Right cardiac atrium (tissue), 5 donors: ENCODE data around the gene SLC25A26. TPM values are rescaled to one million over a fixed set of nuclear protein-coding genes. Genes with fewer than 3 reads are reported as not detected.

Experiments
- ATAC-seq, 2 donors: fragments of 200-7000 bp; cut with Tn5 transposase; one replicate each; pipeline versions ENCODE4 v1.8.0 to v1.9.1; 2020; ENCODE audit warnings: moderate library complexity in 2 of 2, mild to moderate bottlenecking in 1 of 2
- DNase-seq, 3 donors: peaks; one replicate each; pipeline ENCODE4 v3.0.0-alpha.2; 2020
- H3K27ac ChIP-seq: one replicate; pipeline ENCODE4 v1.5.1; 2013; ENCODE audit warnings: mild to moderate bottlenecking, low read length, control low read depth, moderate library complexity
- H3K27me3 ChIP-seq: one replicate; pipeline ENCODE4 v1.6.1; 2013; ENCODE audit not compliant: control insufficient read depth, insufficient read depth
- H3K4me1 ChIP-seq: one replicate; pipeline ENCODE4 v1.6.1; 2013; ENCODE audit warnings: low read length; ENCODE audit not compliant: control insufficient read depth, insufficient read depth
- H3K4me3 ChIP-seq: one replicate; pipeline ENCODE4 v1.5.1; 2013; ENCODE audit warnings: low read length, control low read depth
- H3K9me3 ChIP-seq: one replicate; pipeline ENCODE4 v1.6.1; 2013; ENCODE audit warnings: low read length; ENCODE audit not compliant: control insufficient read depth
- WGBS: extraction: QIAGEN DNeasy Blood & Tissue Kit; methylation state at CpG from one replicate; pipeline ENCODE4 v1.1.7; 2013; 5-methylcytosine and 5-hydroxymethylcytosine counted together
- intact Hi-C, 4 donors: fragments of 100-400 bp; cut with DNase I; formaldehyde crosslinking; loops; one replicate each; pipeline versions ENCODE4 v1.11.0 to v1.14.0; 2022 to 2023
- polyA plus RNA-seq: library from polyadenylated mRNA; stranded (reverse); fragments of 200-250 nt; gene quantifications from one replicate; pipeline ENCODE4 v1.2.3, GENCODE V29; 2013
- total RNA-seq, 4 donors: library from RNA; stranded (reverse); fragmentation: NEBNext Ultra II Directional; extraction: Animal tissue kit (Norgen Biotek cat#: 25700); gene quantifications; one replicate each; pipeline ENCODE4 v1.2.1, GENCODE V29; 2021
- donor health status: healthy with polysubstance abuse.
- donor health status: DM: no; HTN: yes; CAD: no.
- donor health status: DM: no; HTN: no; CAD: no.
- donor health status: DM: no; HTN: yes; CAD: no; lungs with severe emphysema.
- donor health status: DM: yes; HTN: yes; CAD: no.

Gene SLC25A26
- total and polyA plus RNA-seq, 5 donors = 23.9 to 39.4 (median 28.4) TPM

- H3K9me3 ChIP-seq = no peaks in the 10 kb centered on the region
- no peak overlapping the region for H3K4me3 ChIP-seq
- ATAC-seq = peak; percentile 82 to 91
- DNase-seq = peak; percentile 60 to 83 (median 82)
- intact Hi-C loops = loop anchor here in 3 of 4 donors (5.0 to 10.0 kb wide), 2 partner anchors 85 to 93 kb away; no protein-coding TSS in a partner anchor
- H3K27me3 ChIP-seq = no peaks in the 10 kb centered on the region
- peak overlapping the region; percentile 81 for H3K27ac ChIP-seq
- peaks cover under 1% of the 10 kb centered on the region for H3K4me1 ChIP-seq
- WGBS = 66% methylated on average over 7 of the region's 7 CpGs
These were observed 149.4 kb downstream of the SLC25A26 start for GRCh38 chr3:66370179-66370578.

GRCh38 chr3:66371432-66371831 is 150.6 kb downstream of the SLC25A26 start:
- intact Hi-C loops = loop anchor here in 3 of 4 donors (5.0 to 10.0 kb wide), 2 partner anchors 87 to 94 kb away; no protein-coding TSS in a partner anchor
- DNase-seq = peak in 1 of 3 donors; percentile 56
- 71% methylated on average over 7 of the region's 7 CpGs for WGBS

GRCh38 chr3:66372681-66373350 is 152.0 kb downstream of the SLC25A26 start:
- Histone ChIP-seq H3K27me3 (no peaks in the 10 kb centered on the region), H3K9me3 (no peaks in the 10 kb centered on the region), H3K4me3 (no peak overlapping the region), H3K27ac (no peak overlapping the region), H3K4me1 (no peaks in the 10 kb centered on the region)
- 66% methylated on average over 18 of the region's 18 CpGs for WGBS
- ATAC-seq (peak; percentile 59 to 71), DNase-seq (peak; percentile 42 to 77 (median 76))
- intact Hi-C loops = loop anchor here in 3 of 4 donors (5.0 to 10.0 kb wide), 2 partner anchors 88 to 96 kb away; no protein-coding TSS in a partner anchor

More at GRCh38 chr3:66371432-66371831, 150.6 kb downstream of the SLC25A26 start:
- Histone ChIP-seq H3K9me3 (no peaks in the 10 kb centered on the region), H3K27me3 (no peaks in the 10 kb centered on the region), H3K4me1 (no peaks in the 10 kb centered on the region), H3K27ac (peak overlapping the region; percentile 85), H3K4me3 (no peak overlapping the region)
- peak; percentile 59 to 64 for ATAC-seq

- DNase-seq (no peak), ATAC-seq (peak in 1 of 2 donors; percentile 29)
- H3K4me3 ChIP-seq = no peak overlapping the region
- WGBS = 63% methylated on average over 2 of the region's 2 CpGs
- H3K27ac ChIP-seq = no peak overlapping the region
- no peaks in the 10 kb centered on the region for H3K27me3 ChIP-seq
- intact Hi-C loops = loop anchor here in 1 of 4 donors (10.0 kb wide), 1 partner anchor 92 kb away; no protein-coding TSS in a partner anchor
- no peaks in the 10 kb centered on the region for H3K9me3 ChIP-seq
- no peaks in the 10 kb centered on the region for H3K4me1 ChIP-seq
These were observed 155.8 kb downstream of the SLC25A26 start for GRCh38 chr3:66376568-66376967.

GRCh38 chr3:66377800-66378199 is 157.0 kb downstream of the SLC25A26 start:
- no peaks in the 10 kb centered on the region for H3K4me1 ChIP-seq
- H3K27me3 ChIP-seq = no peaks in the 10 kb centered on the region
- H3K4me3 ChIP-seq = no peak overlapping the region
- intact Hi-C loops = loop anchor here in 1 of 4 donors (10.0 kb wide), 1 partner anchor 93 kb away; no protein-coding TSS in a partner anchor
- H3K27ac ChIP-seq = no peak overlapping the region
- H3K9me3 ChIP-seq = no peaks in the 10 kb centered on the region
- DNase-seq = no peak
- ATAC-seq = no peak
- 92% methylated on average over 5 of the region's 5 CpGs for WGBS

- Histone ChIP-seq H3K27me3 (no peaks in the 10 kb centered on the region), H3K9me3 (no peaks in the 10 kb centered on the region), H3K27ac (no peak overlapping the region), H3K4me1 (no peaks in the 10 kb centered on the region), H3K4me3 (no peak overlapping the region)
- DNase-seq = no peak
- WGBS = 77% methylated on average over 5 of the region's 5 CpGs
- intact Hi-C loops = loop anchor here in 1 of 4 donors (10.0 kb wide), 1 partner anchor 93 kb away; no protein-coding TSS in a partner anchor
- no peak for ATAC-seq
These were observed 157.5 kb downstream of the SLC25A26 start for GRCh38 chr3:66378256-66378655.

GRCh38 chr3:66379565-66379964 is 158.8 kb downstream of the SLC25A26 start:
- H3K4me1 ChIP-seq = no peaks in the 10 kb centered on the region
- no peaks in the 10 kb centered on the region for H3K9me3 ChIP-seq
- no peak for DNase-seq
- no peak overlapping the region for H3K4me3 ChIP-seq
- H3K27ac ChIP-seq = no peak overlapping the region
- 97% methylated on average over 9 of the region's 9 CpGs for WGBS
- intact Hi-C loops = loop anchor here in 1 of 4 donors (10.0 kb wide), 1 partner anchor 95 kb away; no protein-coding TSS in a partner anchor
- H3K27me3 ChIP-seq = no peaks in the 10 kb centered on the region
- no peak for ATAC-seq

- no peak for ATAC-seq
- H3K9me3 ChIP-seq = no peaks in the 10 kb centered on the region
- no peaks in the 10 kb centered on the region for H3K27me3 ChIP-seq
- H3K4me3 ChIP-seq = no peak overlapping the region
- no peak for DNase-seq
- H3K4me1 ChIP-seq = no peaks in the 10 kb centered on the region
- WGBS = 96% methylated on average over 26 of the region's 26 CpGs
- intact Hi-C loops = no loop called here
- no peak overlapping the region for H3K27ac ChIP-seq
These were observed 159.6 kb downstream of the SLC25A26 start for GRCh38 chr3:66380200-66380932.

- H3K27ac ChIP-seq = no peak overlapping the region
- H3K27me3 ChIP-seq = no peaks in the 10 kb centered on the region
- H3K4me1 ChIP-seq = no peaks in the 10 kb centered on the region
- H3K9me3 ChIP-seq = no peaks in the 10 kb centered on the region
- ATAC-seq = no peak
- intact Hi-C loops = no loop called here
- no peak overlapping the region for H3K4me3 ChIP-seq
- no peak for DNase-seq
- 87% methylated on average over 7 of the region's 7 CpGs for WGBS
These were observed 160.8 kb downstream of the SLC25A26 start for GRCh38 chr3:66381626-66382025.

GRCh38 chr3:66382142-66382541 is 161.3 kb downstream of the SLC25A26 start:
- Histone ChIP-seq H3K27ac (no peak overlapping the region), H3K4me1 (no peaks in the 10 kb centered on the region), H3K4me3 (no peak overlapping the region), H3K9me3 (no peaks in the 10 kb centered on the region), H3K27me3 (no peaks in the 10 kb centered on the region)
- intact Hi-C loops = no loop called here
- DNase-seq (no peak), ATAC-seq (no peak)
- whole genome bisulfite sequencing = 96% methylated on average over 10 of the region's 10 CpGs

- H3K4me1 ChIP-seq = no peaks in the 10 kb centered on the region
- no peaks in the 10 kb centered on the region for H3K9me3 ChIP-seq
- no peak overlapping the region for H3K27ac ChIP-seq
- no peak overlapping the region for H3K4me3 ChIP-seq
- H3K27me3 ChIP-seq = no peaks in the 10 kb centered on the region
- ATAC-seq (no peak), DNase-seq (no peak)
- intact Hi-C loops = no loop called here
- 96% methylated on average over 18 of the region's 18 CpGs for WGBS
These were observed 162.2 kb downstream of the SLC25A26 start for GRCh38 chr3:66383023-66383422.
